Small intestine (tissue), 7 donors: ENCODE results near the gene MOB3B. TPM values are rescaled to one million over a fixed set of nuclear protein-coding genes. Genes with fewer than 3 reads are reported as not detected.

ENCODE experiments used
- DNase-seq, 2 donors: peaks; one replicate each; pipeline versions ENCODE4 v3.0.0 to v3.0.0-alpha.2; 2013
- FAIRE-seq: peaks from 2 replicates; lab custom pipeline; 2012; peaks lifted over from hg19 to GRCh38; lab: Jason Lieb, UNC
- H3K27ac ChIP-seq, 3 donors: one replicate each; pipeline ENCODE4 v1.5.1; 2013; ENCODE audit warnings: low read length in 2 of 3, mild to moderate bottlenecking in 2 of 3, control low read depth in 1 of 3, inconsistent platforms in 1 of 3, low read depth in 1 of 3, moderate library complexity in 1 of 3
- H3K27me3 ChIP-seq, 3 donors: one replicate each; pipeline ENCODE4 v1.6.1; 2013; ENCODE audit warnings: low read length in 3 of 3, inconsistent platforms in 1 of 3; ENCODE audit not compliant: control insufficient read depth in 3 of 3, insufficient read depth in 3 of 3
- H3K36me3 ChIP-seq, 3 donors: one replicate each; pipeline ENCODE4 v1.6.1; 2013; ENCODE audit warnings: low read length in 3 of 3, inconsistent platforms in 1 of 3, low read depth in 1 of 3, mild to moderate bottlenecking in 1 of 3, moderate library complexity in 1 of 3; ENCODE audit not compliant: control insufficient read depth in 3 of 3, insufficient read depth in 2 of 3
- H3K4me1 ChIP-seq, 3 donors: one replicate each; pipeline ENCODE4 v1.6.1; 2013; ENCODE audit warnings: low read length in 2 of 3, inconsistent platforms in 1 of 3, low read depth in 1 of 3, mild to moderate bottlenecking in 1 of 3, moderate library complexity in 1 of 3; ENCODE audit not compliant: control insufficient read depth in 3 of 3, insufficient read depth in 2 of 3
- H3K4me3 ChIP-seq, 3 donors: one replicate each; pipeline ENCODE4 v1.5.1; 2013; ENCODE audit warnings: low read length in 3 of 3, control low read depth in 1 of 3, inconsistent platforms in 1 of 3, low read depth in 1 of 3, mild to moderate bottlenecking in 1 of 3, moderate library complexity in 1 of 3
- H3K9me3 ChIP-seq, 2 donors: one replicate each; pipeline ENCODE4 v1.6.1; 2013; ENCODE audit warnings: low read depth in 1 of 2, low read length in 1 of 2; ENCODE audit not compliant: control insufficient read depth in 2 of 2, insufficient read depth in 1 of 2
- WGBS, 3 donors: extraction: QIAGEN DNeasy Blood & Tissue Kit; methylation state at CpG; one replicate each; pipeline ENCODE4 v1.1.7; 2013; 5-methylcytosine and 5-hydroxymethylcytosine counted together
- polyA plus RNA-seq, 4 donors: library from polyadenylated mRNA; stranded (reverse) in 3 of 4; unstranded in 1 of 4; fragments of 200-250 nt in 3 of 4; fragments of 120-200 nt in 1 of 4; gene quantifications; one replicate each; pipeline versions ENCODE4 v1.2.1 to v1.2.3, GENCODE V29; 2013
- donor health status: healthy with polysubstance abuse.
- donor health status: control.
- donor health status: control.
- donor health status: Bipolar disorder and iron deficiency.
- donor health status: healthy.

Gene MOB3B
- polyA plus RNA-seq, 4 donors: 16.9 to 34.9 (median 19.7) TPM

DNA sequence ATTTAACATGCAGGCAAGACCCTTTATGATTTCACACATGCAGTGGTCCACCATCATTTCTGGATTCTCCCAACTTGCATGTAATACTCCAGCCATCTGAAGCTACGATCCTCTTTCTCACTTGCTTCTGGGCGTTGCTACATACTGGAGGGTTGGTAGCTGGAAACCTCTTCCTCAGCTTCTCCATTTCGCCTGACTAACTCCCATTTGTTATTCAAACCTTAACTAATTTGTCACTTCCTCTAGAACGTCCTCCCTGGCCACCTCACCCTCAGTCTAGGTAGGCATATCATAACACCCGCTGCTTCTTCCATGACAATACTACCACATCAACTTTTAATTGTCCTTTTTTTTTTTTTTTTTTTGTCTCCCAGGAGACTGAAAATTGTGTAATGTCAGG is 160.0 kb downstream of the MOB3B start:
- no peak for FAIRE-seq
- Histone ChIP-seq H3K4me1 (peaks cover 24 to 88% (median 46%) of the 10 kb centered on the region in 3 donors), H3K27ac (peak overlapping the region in 1 of 3 donors; percentile 79), H3K4me3 (no peak overlapping the region), H3K27me3 (no peaks in the 10 kb centered on the region), H3K9me3 (no peaks in the 10 kb centered on the region), H3K36me3 (peaks cover 0 to 13% (median 0%) of the 10 kb centered on the region in 3 donors)
- no peak for DNase-seq
- 74 to 78% (median 76%) methylated on average over 5 of the region's 5 CpGs for WGBS, 3 donors

DNA sequence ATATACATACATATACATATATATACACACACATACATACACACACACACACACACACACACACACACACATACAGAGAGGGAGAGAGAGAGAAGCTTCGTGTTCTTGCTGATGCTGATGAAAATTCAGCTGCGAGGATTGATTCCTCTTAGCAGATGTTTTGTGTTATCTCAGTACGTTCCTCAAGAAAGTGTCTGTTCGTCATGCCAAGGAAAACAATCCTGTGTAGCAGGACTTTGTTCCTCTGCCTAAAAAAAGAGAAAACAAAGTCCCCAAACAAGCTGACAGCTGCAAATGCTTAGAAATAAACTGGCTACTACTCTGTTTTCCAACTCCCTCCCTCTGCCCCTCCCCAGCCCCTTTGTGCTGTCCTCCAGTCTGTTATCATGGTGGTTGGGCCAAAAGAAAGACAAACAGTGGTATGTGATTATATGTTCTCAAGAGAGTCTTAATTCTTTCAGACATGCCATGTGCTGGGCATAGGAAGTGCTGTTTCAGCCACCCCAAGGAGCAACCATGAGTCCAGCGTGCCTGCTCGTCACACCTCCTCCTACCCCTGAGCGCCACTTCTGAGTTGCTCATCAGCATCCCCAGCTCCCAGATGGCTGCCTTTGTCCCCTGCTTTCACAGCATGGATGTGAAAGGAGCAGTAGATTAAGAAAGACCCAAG is 161.2 kb downstream of the MOB3B start:
- no peak for FAIRE-seq
- H3K9me3 ChIP-seq: no peaks in the 10 kb centered on the region
- peaks cover 0 to 19% (median 0%) of the 10 kb centered on the region in 3 donors for H3K36me3 ChIP-seq
- DNase-seq: peak; percentile 44 to 62
- peaks cover 26 to 93% (median 43%) of the 10 kb centered on the region in 3 donors for H3K4me1 ChIP-seq
- no peak overlapping the region for H3K4me3 ChIP-seq
- H3K27ac ChIP-seq: peak overlapping the region; percentile 46 to 79 (median 65)
- WGBS, 3 donors: 20 to 44% (median 32%) methylated on average over 7 of the region's 7 CpGs
- H3K27me3 ChIP-seq: no peaks in the 10 kb centered on the region

GRCh38 chr9:27367921-27368315 is 161.7 kb downstream of the MOB3B start:
- peaks cover 26 to 90% (median 39%) of the 10 kb centered on the region in 3 donors for H3K4me1 ChIP-seq
- H3K36me3 ChIP-seq: peaks cover 0 to 19% (median 0%) of the 10 kb centered on the region in 3 donors
- H3K27ac ChIP-seq: peak overlapping the region; percentile 8 to 79 (median 45)
- WGBS, 3 donors: 39 to 51% (median 45%) methylated on average over 3 of the region's 3 CpGs
- FAIRE-seq (no peak), DNase-seq (no peak)
- H3K9me3 ChIP-seq: no peaks in the 10 kb centered on the region
- no peak overlapping the region for H3K4me3 ChIP-seq
- H3K27me3 ChIP-seq: no peaks in the 10 kb centered on the region

DNA sequence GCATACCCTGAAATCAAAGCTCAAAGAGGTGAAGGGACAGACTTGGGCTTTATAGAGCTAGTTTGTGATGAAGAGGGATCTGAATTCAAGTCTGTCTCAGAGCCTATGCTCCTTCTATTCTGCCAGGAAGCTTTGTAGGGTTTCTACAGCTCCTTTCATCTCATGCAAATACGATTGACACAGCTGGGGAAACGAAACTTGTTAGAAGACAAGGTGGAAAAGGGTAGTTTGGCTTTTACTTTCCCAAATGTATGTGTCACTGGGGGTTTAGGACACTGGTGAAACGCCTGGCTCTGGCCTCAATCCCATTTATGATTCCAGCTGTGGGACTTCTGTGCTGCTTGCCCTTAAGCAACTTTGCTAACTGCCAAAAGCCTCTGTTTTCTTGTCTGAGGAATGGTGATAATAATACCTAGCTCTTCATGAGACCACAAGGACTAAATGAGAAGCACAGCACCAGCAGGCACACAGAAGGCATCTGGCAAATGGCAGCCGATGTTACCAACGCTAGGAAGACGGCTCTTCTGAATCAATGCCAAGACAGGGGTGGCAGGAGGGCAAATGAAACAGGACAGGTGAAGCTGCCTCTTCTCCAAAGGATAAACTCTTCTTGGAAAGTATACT is 162.3 kb downstream of the MOB3B start:
- Histone ChIP-seq H3K27ac (peak overlapping the region in 2 of 3 donors; percentile 45 to 79), H3K9me3 (no peaks in the 10 kb centered on the region), H3K4me3 (no peak overlapping the region), H3K27me3 (no peaks in the 10 kb centered on the region), H3K4me1 (peaks cover 26 to 90% (median 41%) of the 10 kb centered on the region in 3 donors), H3K36me3 (peaks cover 0 to 19% (median 0%) of the 10 kb centered on the region in 3 donors)
- DNase-seq (no peak), FAIRE-seq (no peak)
- 11 to 49% (median 29%) methylated on average over 6 of the region's 6 CpGs for WGBS, 3 donors

- DNase-seq (no peak), FAIRE-seq (no peak)
- H3K9me3 ChIP-seq: no peaks in the 10 kb centered on the region
Measured at GRCh38 chr9:27365707-27366376, 163.8 kb downstream of the MOB3B start.

GRCh38 chr9:27362447-27363210 is 167.0 kb downstream of the MOB3B start:
- Histone ChIP-seq H3K27me3 (no peaks in the 10 kb centered on the region), H3K4me3 (no peak overlapping the region), H3K27ac (peak overlapping the region in 2 of 3 donors; percentile 12 to 71), H3K9me3 (no peaks in the 10 kb centered on the region), H3K36me3 (peaks cover 0 to 37% (median 0%) of the 10 kb centered on the region in 3 donors), H3K4me1 (peaks cover 14 to 60% (median 22%) of the 10 kb centered on the region in 3 donors)
- 44 to 65% (median 58%) methylated on average over 5 of the region's 5 CpGs for WGBS, 3 donors
- no peak for FAIRE-seq
- DNase-seq: no peak

More at GRCh38 chr9:27365707-27366376, 163.8 kb downstream of the MOB3B start:
- 52 to 65% (median 57%) methylated on average over 6 of the region's 6 CpGs for WGBS, 3 donors
- H3K4me1 ChIP-seq: peaks cover 29 to 88% (median 38%) of the 10 kb centered on the region in 3 donors
- H3K36me3 ChIP-seq: peaks cover 0 to 23% (median 0%) of the 10 kb centered on the region in 3 donors
- no peaks in the 10 kb centered on the region for H3K27me3 ChIP-seq
- H3K4me3 ChIP-seq: no peak overlapping the region
- peak overlapping the region in 2 of 3 donors; percentile 22 to 79 for H3K27ac ChIP-seq

DNA sequence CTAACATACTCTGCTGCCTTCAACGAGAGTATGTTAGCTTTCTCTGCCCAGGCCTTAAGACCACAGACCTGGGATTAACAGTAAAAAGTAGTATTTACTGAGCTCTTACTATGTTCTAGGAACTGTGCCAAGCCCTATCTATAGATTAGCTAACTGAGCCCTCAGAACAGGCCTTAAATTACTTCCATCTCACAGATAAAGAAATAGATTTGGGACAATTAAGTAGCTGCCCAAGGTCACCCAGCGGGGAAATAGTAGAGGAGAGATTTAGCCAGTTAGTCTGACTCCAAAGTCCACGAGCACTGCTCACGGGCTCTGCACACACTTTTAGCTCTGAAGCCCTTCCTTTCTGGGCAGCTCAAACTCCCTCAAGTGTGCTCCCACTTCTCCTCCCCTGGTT is 168.1 kb downstream of the MOB3B start:
- Histone ChIP-seq H3K27me3 (no peaks in the 10 kb centered on the region), H3K27ac (peak overlapping the region in 2 of 3 donors; percentile 36 to 71), H3K4me1 (peaks cover 12 to 52% (median 13%) of the 10 kb centered on the region in 3 donors), H3K9me3 (no peaks in the 10 kb centered on the region), H3K36me3 (peaks cover 0 to 33% (median 0%) of the 10 kb centered on the region in 3 donors), H3K4me3 (no peak overlapping the region)
- no peak for FAIRE-seq
- WGBS, 3 donors: 24 to 68% (median 28%) methylated on average over 4 of the region's 4 CpGs
- peak; percentile 69 to 96 for DNase-seq
